ENCODE measurements around the gene ORC5.

- TF ChIP-seq SOX13 (IDR thresholded peaks at IDR 0.05) (no peak), SOX13 (CRISPR knock-in tag; conservative IDR thresholded peaks at IDR 0.05 in 1 of 2, IDR thresholded peaks at IDR 0.05 in 1 of 2) (no peak), ZBED4 (CRISPR knock-in tag; IDR thresholded peaks at IDR 0.05; ENCODE audit: borderline replicate concordance) (no peak)
- TF ChIP-seq, protein P1, sequence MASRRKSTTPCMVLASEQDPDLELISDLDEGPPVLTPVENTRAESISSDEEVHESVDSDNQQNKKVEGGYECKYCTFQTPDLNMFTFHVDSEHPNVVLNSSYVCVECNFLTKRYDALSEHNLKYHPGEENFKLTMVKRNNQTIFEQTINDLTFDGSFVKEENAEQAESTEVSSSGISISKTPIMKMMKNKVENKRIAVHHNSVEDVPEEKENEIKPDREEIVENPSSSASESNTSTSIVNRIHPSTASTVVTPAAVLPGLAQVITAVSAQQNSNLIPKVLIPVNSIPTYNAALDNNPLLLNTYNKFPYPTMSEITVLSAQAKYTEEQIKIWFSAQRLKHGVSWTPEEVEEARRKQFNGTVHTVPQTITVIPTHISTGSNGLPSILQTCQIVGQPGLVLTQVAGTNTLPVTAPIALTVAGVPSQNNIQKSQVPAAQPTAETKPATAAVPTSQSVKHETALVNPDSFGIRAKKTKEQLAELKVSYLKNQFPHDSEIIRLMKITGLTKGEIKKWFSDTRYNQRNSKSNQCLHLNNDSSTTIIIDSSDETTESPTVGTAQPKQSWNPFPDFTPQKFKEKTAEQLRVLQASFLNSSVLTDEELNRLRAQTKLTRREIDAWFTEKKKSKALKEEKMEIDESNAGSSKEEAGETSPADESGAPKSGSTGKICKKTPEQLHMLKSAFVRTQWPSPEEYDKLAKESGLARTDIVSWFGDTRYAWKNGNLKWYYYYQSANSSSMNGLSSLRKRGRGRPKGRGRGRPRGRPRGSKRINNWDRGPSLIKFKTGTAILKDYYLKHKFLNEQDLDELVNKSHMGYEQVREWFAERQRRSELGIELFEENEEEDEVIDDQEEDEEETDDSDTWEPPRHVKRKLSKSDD (CRISPR knock-in tag; IDR thresholded peaks at IDR 0.05; ENCODE audit: low read depth), result no peak
Observed at GRCh38 chr7:104161244-104161643, 46.6 kb downstream of the ORC5 start.

Data from HepG2 (cell line).